ENCODE measurements around the gene ATAD3C. TPM values are rescaled to one million over a fixed set of nuclear protein-coding genes. Genes with fewer than 3 reads are reported as not detected.

Gene ATAD3C
- total and polyA plus RNA-seq, 2 experiments from 2014 or later: 0.45 to 1.3 TPM

GRCh38 chr1:1479547-1480487 is 30.3 kb downstream of the ATAD3C start:
- no peaks in the 10 kb centered on the region for H3K27me3 ChIP-seq (ENCODE audit: insufficient read depth)
- H3F3A ChIP-seq (replicated peaks; ENCODE audit: low read depth): 0 out of 2 replicates have a peak, but pooled peaks cover 6% of the 10 kb centered on the region
- no peak overlapping the region for H3K4me3 ChIP-seq
- DNase-seq (ENCODE audit: low spot score): no peak
- H3K36me3 ChIP-seq (ENCODE audit: insufficient read depth): peaks cover 10% of the 10 kb centered on the region
- peak overlapping the region; percentile 38; the same call in 1 of the 2 replicates for H3K27ac Mint-ChIP-seq
- H3K4me3 Mint-ChIP-seq: no peak overlapping the region
- no peak overlapping the region for H3K27ac ChIP-seq (ENCODE audit: low read depth)
- no peak overlapping the region for H3K4me2 ChIP-seq
- TF ChIP-seq REST (IDR thresholded peaks at IDR 0.05; ENCODE audit: unreplicated experiment) (no peak), ZNF331 (CRISPR knock-in tag; IDR thresholded peaks at IDR 0.05; ENCODE audit: low read depth) (no peak), CTCF (conservative IDR thresholded peaks at IDR 0.05; ENCODE audit: low read depth in 2 of 2) (no peak), ZNF462 (CRISPR knock-in tag; IDR thresholded peaks at IDR 0.05) (no peak), STAT1 (IDR thresholded peaks at IDR 0.05; ENCODE audit: unreplicated experiment) (no peak), ZNF114 (CRISPR knock-in tag; IDR thresholded peaks at IDR 0.05) (no peak), ETS1 (IDR thresholded peaks at IDR 0.05) (no peak), EZH2 (IDR thresholded peaks at IDR 0.05; ENCODE audit: low read depth, unreplicated experiment) (no peak), NANOG (IDR thresholded peaks at IDR 0.05; ENCODE audit: borderline replicate concordance) (no peak), JUNB (IDR thresholded peaks at IDR 0.05; ENCODE audit: unreplicated experiment) (no peak)
- no peak for ATAC-seq
- H3K9me2 ChIP-seq (ENCODE audit: insufficient read depth): no peaks in the 10 kb centered on the region
- no peak overlapping the region for H2AFZ ChIP-seq
- peaks cover 6% of the 10 kb centered on the region; the same call in 1 of the 2 replicates for H4K20me1 ChIP-seq (replicated peaks; ENCODE audit: insufficient read depth)
- H3K4me1 ChIP-seq (ENCODE audit: insufficient read depth): no peaks in the 10 kb centered on the region
- H3K79me2 ChIP-seq (replicated peaks; ENCODE audit: insufficient read depth): peaks cover 12% of the 10 kb centered on the region
- no peaks in the 10 kb centered on the region for H3K9me3 Mint-ChIP-seq
- H3K27me3 Mint-ChIP-seq (ENCODE audit: insufficient read depth, low read depth, poor library complexity): peaks cover 10% of the 10 kb centered on the region
- H3K36me3 Mint-ChIP-seq (ENCODE audit: low read depth): peaks cover 70% of the 10 kb centered on the region
- no peaks in the 10 kb centered on the region for H3K4me1 Mint-ChIP-seq

Data from GM23338 (cell line).